Lung (tissue), 12 donors: Measurements from ENCODE around the gene EYS. TPM values are rescaled to one million over a fixed set of nuclear protein-coding genes. Genes with fewer than 3 reads are reported as not detected.

ENCODE experiments used
- ATAC-seq: fragments of 200-7000 bp; cut with Tn5 transposase; one replicate; pipeline ENCODE4 v1.9.1; 2020; ENCODE audit warnings: moderate number of reproducible peaks; ENCODE audit not compliant: insufficient read depth, low FRiP score
- DNase-seq, 3 donors: peaks; one replicate each; pipeline ENCODE4 v3.0.0-alpha.2; 2013 to 2017
- H3K27ac ChIP-seq, 2 donors: one replicate each; pipeline ENCODE4 v1.5.1; 2013; ENCODE audit warnings: mild to moderate bottlenecking in 2 of 2, moderate library complexity in 2 of 2, control low read depth in 1 of 2, inconsistent platforms in 1 of 2, low read depth in 1 of 2, low read length in 1 of 2
- H3K27me3 ChIP-seq, 3 donors: one replicate each; pipeline ENCODE4 v1.5.1; 2013; ENCODE audit warnings: low read length in 2 of 3; ENCODE audit not compliant: control insufficient read depth in 3 of 3, insufficient read depth in 3 of 3
- H3K36me3 ChIP-seq, 4 donors: one replicate each; pipeline ENCODE4 v1.5.1; 2013; ENCODE audit warnings: low read length in 4 of 4, mild to moderate bottlenecking in 1 of 4, moderate library complexity in 1 of 4; ENCODE audit not compliant: control insufficient read depth in 4 of 4, insufficient read depth in 4 of 4
- H3K4me1 ChIP-seq, 5 donors: one replicate each; pipeline ENCODE4 v1.5.1; 2013; ENCODE audit warnings: low read length in 5 of 5, mild to moderate bottlenecking in 2 of 5, moderate library complexity in 1 of 5; ENCODE audit not compliant: control insufficient read depth in 5 of 5, insufficient read depth in 5 of 5
- H3K4me3 ChIP-seq: one replicate; pipeline ENCODE4 v1.5.1; 2013; ENCODE audit warnings: mild to moderate bottlenecking, control low read depth, moderate library complexity
- H3K9ac ChIP-seq, 2 donors: one replicate each; pipeline ENCODE4 v1.5.1; 2013; ENCODE audit warnings: low read length in 2 of 2, control low read depth in 1 of 2; ENCODE audit not compliant: insufficient read depth in 1 of 2
- H3K9me3 ChIP-seq, 4 donors: one replicate each; pipeline ENCODE4 v1.5.1; 2013; ENCODE audit warnings: low read length in 3 of 4, mild to moderate bottlenecking in 1 of 4, moderate library complexity in 1 of 4; ENCODE audit not compliant: control insufficient read depth in 4 of 4, insufficient read depth in 3 of 4
- WGBS, 2 donors: extraction: QIAGEN DNeasy Blood & Tissue Kit; methylation state at CpG; one replicate each; pipeline ENCODE4 v1.1.7; 2013; 5-methylcytosine and 5-hydroxymethylcytosine counted together
- polyA plus RNA-seq, 2 donors: library from polyadenylated mRNA; stranded (reverse); fragments of 200-250 nt; gene quantifications; one replicate each; pipeline ENCODE4 v1.2.1, GENCODE V29; 2013
- total RNA-seq, 2 donors: library from RNA; depleted of rRNA in 1 of 2; stranded (reverse); fragments of >200 nt in 1 of 2; gene quantifications; one replicate each; pipeline ENCODE4 v1.2.1, GENCODE V29; 2014 to 2021
- TF ChIP-seq, protein P1 (sequence below): IDR thresholded peaks from 2 replicates; pipeline ENCODE4 v1.5.1; 2012; ENCODE audit warnings: mild to moderate bottlenecking; ENCODE audit errors: control extremely low read depth, extremely low read depth
- donor health status: control.
- donor health status: control.
- donor health status: Bipolar disorder and iron deficiency.
- donor health status: healthy.
- donor health status: DM: yes; HTN: yes; CAD: no.

Gene EYS
- total and polyA plus RNA-seq, 4 donors: 0.06 to 0.34 (median 0.12) TPM

GRCh38 chr6:64803470-64804166, 903.4 kb downstream of the EYS start:
- TF ChIP-seq, protein P1, sequence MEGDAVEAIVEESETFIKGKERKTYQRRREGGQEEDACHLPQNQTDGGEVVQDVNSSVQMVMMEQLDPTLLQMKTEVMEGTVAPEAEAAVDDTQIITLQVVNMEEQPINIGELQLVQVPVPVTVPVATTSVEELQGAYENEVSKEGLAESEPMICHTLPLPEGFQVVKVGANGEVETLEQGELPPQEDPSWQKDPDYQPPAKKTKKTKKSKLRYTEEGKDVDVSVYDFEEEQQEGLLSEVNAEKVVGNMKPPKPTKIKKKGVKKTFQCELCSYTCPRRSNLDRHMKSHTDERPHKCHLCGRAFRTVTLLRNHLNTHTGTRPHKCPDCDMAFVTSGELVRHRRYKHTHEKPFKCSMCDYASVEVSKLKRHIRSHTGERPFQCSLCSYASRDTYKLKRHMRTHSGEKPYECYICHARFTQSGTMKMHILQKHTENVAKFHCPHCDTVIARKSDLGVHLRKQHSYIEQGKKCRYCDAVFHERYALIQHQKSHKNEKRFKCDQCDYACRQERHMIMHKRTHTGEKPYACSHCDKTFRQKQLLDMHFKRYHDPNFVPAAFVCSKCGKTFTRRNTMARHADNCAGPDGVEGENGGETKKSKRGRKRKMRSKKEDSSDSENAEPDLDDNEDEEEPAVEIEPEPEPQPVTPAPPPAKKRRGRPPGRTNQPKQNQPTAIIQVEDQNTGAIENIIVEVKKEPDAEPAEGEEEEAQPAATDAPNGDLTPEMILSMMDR: no peak
- Histone ChIP-seq H3K4me3 (no peak overlapping the region), H3K9ac (no peak overlapping the region), H3K9me3 (peaks cover 0 to 7% (median 1%) of the 10 kb centered on the region in 4 donors), H3K36me3 (no peaks in the 10 kb centered on the region), H3K27me3 (no peaks in the 10 kb centered on the region), H3K4me1 (no peaks in the 10 kb centered on the region), H3K27ac (no peak overlapping the region)
- WGBS, 2 donors: 82 to 96% methylated on average over 9 of the region's 9 CpGs
- DNase-seq (no peak), ATAC-seq (no peak)

DNA sequence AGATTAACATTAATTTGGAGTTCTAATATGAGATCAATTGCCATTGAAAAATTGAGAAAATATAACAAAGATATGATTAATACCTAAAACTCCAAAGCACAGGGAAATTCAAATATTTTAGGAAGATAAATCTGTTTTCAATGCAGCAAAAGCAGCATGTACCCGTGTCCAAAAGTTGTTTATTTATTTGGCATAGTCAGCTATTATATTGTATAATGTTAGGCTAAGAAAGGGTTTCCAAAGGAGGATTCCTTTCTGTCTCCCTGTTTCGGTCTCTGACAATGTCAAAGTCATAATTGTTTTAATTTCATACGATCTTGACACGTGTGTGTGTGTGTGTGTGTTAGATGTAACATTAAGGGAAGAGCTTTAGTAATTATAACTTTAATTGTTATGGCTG, 914.5 kb downstream of the EYS start:
- TF ChIP-seq, protein P1: no peak
- Histone ChIP-seq H3K4me1 (peaks cover 0 to 6% (median 0%) of the 10 kb centered on the region in 5 donors), H3K4me3 (no peak overlapping the region), H3K27ac (no peak overlapping the region), H3K9me3 (peaks cover 0 to 10% (median 2%) of the 10 kb centered on the region in 4 donors), H3K36me3 (no peaks in the 10 kb centered on the region), H3K27me3 (no peaks in the 10 kb centered on the region), H3K9ac (no peak overlapping the region)
- 67 to 85% methylated on average over 4 of the region's 4 CpGs for WGBS, 2 donors
- ATAC-seq (no peak), DNase-seq (no peak)

DNA sequence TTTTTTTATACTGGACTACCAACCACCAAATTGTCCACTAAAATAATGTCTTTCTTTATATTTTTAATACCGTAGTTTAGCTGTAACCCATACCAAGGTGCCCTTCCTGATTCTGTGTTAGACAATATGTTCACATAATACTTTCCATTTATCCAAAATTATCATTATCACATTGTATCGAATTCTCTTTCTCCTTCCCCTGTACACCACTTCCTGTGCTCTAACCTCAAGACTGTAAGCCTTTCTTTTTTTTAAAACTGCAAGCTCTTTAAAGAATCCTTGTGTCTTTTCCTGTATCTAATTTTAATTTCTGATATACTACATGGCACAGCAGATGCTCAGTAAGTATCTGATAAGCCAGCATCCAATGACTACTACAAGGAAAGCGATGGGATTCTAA, 917.5 kb downstream of the EYS start:
- ATAC-seq: no peak
- TF ChIP-seq, protein P1: no peak

GRCh38 chr6:64786736-64787135, 920.3 kb downstream of the EYS start:
- no peak overlapping the region for H3K27ac ChIP-seq
- H3K36me3 ChIP-seq: no peaks in the 10 kb centered on the region
- TF ChIP-seq, protein P1: no peak

More for the DNA sequence above, 917.5 kb downstream of the EYS start:
- Histone ChIP-seq H3K4me1 (peaks cover 0 to 6% (median 0%) of the 10 kb centered on the region in 5 donors), H3K9ac (no peak overlapping the region), H3K36me3 (no peaks in the 10 kb centered on the region), H3K9me3 (no peaks in the 10 kb centered on the region), H3K27ac (no peak overlapping the region), H3K27me3 (no peaks in the 10 kb centered on the region), H3K4me3 (no peak overlapping the region)
- 43 to 61% methylated on average over 3 of the region's 3 CpGs for WGBS, 2 donors
- no peak for DNase-seq

More at GRCh38 chr6:64786736-64787135, 920.3 kb downstream of the EYS start:
- WGBS, 2 donors: 35 to 88% methylated on average over 2 of the region's 2 CpGs
- Histone ChIP-seq H3K4me1 (peaks cover 0 to 6% (median 0%) of the 10 kb centered on the region in 5 donors), H3K4me3 (no peak overlapping the region), H3K9ac (no peak overlapping the region), H3K9me3 (no peaks in the 10 kb centered on the region), H3K27me3 (no peaks in the 10 kb centered on the region)
- ATAC-seq: no peak
- DNase-seq: peak in 1 of 3 donors; percentile 6
